Naive B cell (primary cell): ENCODE data around the gene SLC22A2. TPM values are rescaled to one million over a fixed set of nuclear protein-coding genes. Genes with fewer than 3 reads are reported as not detected.
"Not testable (repeated sequence)": the region's sequence is repeated elsewhere in the genome, so short reads cannot be mapped to it uniquely, and the experiment has no call there.

ENCODE experiments used
- ATAC-seq, 2 donors: fragments of 150-1000 bp; cut with Tn5 transposase; 2 replicates each; pipeline ENCODE4 v1.10.0; 2021; ENCODE audit warnings: low read depth in 2 of 2, mild to moderate bottlenecking in 2 of 2, moderate library complexity in 2 of 2
- DNase-seq: peaks from one replicate; pipeline ENCODE4 v3.0.0; 2022
- H3K27ac Mint-ChIP-seq, 6 donors: one replicate each; pipeline ENCODE4 v1.8.0; 2020 to 2022; ENCODE audit warnings: mild to moderate bottlenecking in 6 of 6, mixed read lengths in 6 of 6, moderate library complexity in 5 of 6, inconsistent platforms in 2 of 6
- H3K27me3 Mint-ChIP-seq, 3 donors: one replicate each; pipeline ENCODE4 v1.8.0; 2021 to 2022; ENCODE audit warnings: mixed read lengths in 3 of 3, mild to moderate bottlenecking in 1 of 3
- H3K36me3 Mint-ChIP-seq, 2 donors: one replicate each; pipeline ENCODE4 v1.8.0; 2020 to 2022; ENCODE audit warnings: mixed read lengths in 2 of 2, inconsistent platforms in 1 of 2, mild to moderate bottlenecking in 1 of 2
- H3K4me1 Mint-ChIP-seq, 3 donors: one replicate each; pipeline ENCODE4 v1.8.0; 2020 to 2022; ENCODE audit warnings: mixed read lengths in 3 of 3, inconsistent platforms in 1 of 3, mild to moderate bottlenecking in 1 of 3, moderate library complexity in 1 of 3
- H3K4me3 Mint-ChIP-seq, 8 donors: one replicate each; pipeline ENCODE4 v1.8.0; 2020 to 2022; ENCODE audit warnings: mild to moderate bottlenecking in 8 of 8, mixed read lengths in 8 of 8, moderate library complexity in 8 of 8, inconsistent platforms in 2 of 8
- H3K9me3 Mint-ChIP-seq, 7 donors: one replicate each; pipeline ENCODE4 v1.8.0; 2020 to 2022; ENCODE audit warnings: mixed read lengths in 7 of 7, mild to moderate bottlenecking in 5 of 7, inconsistent platforms in 2 of 7, moderate library complexity in 1 of 7
- polyA plus RNA-seq, 6 donors: library from polyadenylated mRNA; unstranded; fragments of 300-500 nt; fragmentation: Illumina TruSeq; gene quantifications; one replicate each; pipeline ENCODE4 v1.2.3, GENCODE V29; 2021; ENCODE audit warnings: low read depth in 6 of 6

SLC22A2 gene
- polyA plus RNA-seq, result not detected

GRCh38 chr6:160258346-160259142 is at the start of gene SLC22A2:
TSS of gene SLC22A2 (minus strand) at chr6:160258821. CDS start at chr6:160258757, 64 bp downstream.
- Mint-ChIP-seq H3K27me3 (peaks cover 7 to 38% (median 17%) of the 10 kb centered on the region in 3 donors), H3K9me3 (no peaks in the 10 kb centered on the region), H3K27ac (no peak within 1 kb of the TSS), H3K4me1 (no peaks in the 10 kb centered on the region), H3K36me3 (no peaks in the 10 kb centered on the region), H3K4me3 (no peak within 1 kb of the TSS)
- DNase-seq (no peak), ATAC-seq (no peak)

DNA sequence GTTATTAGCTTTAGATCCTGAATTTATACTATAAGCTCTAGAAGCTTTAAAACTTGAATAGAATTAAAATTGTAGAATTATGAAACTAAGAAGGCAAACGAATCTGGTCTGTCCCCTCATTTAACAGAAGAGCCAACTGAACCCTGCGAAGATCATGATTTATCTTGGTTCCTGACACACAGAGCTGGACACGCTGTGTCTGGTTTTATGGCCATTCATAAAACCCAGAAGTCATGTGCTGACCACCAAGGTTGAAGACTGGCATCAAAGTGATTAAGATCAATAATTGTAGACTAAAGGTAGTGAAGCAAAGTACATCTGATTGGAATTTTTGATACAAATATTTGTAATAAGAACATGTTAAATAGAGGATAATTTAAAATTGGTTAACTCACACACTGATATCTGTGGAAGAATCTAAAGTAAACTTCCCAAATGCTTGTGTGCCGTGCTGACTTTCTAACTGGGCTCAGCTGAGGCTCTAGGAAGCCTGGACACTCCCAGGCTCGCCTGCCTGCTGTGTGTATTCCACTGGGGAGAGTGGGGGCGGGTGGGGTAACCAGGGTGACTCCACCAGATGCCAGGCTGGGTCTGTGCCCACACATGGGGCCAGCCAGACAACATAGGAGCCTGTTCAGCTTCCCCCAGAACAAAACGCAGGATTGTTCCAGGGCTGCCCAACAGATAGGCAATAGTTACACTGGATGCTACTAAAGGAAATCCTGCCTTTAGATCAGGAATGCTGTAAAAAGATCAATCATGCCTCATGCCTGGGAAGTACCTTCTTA is 47.5 kb upstream of the SLC22A2 start:
- ATAC-seq (no peak), DNase-seq (no peak)
- H3K36me3 Mint-ChIP-seq, result peaks cover 0 to 4% of the 10 kb centered on the region in 2 donors
- no peak overlapping the region for H3K27ac Mint-ChIP-seq
- no peak overlapping the region for H3K4me3 Mint-ChIP-seq
- H3K4me1 Mint-ChIP-seq, result no peaks in the 10 kb centered on the region
- H3K27me3 Mint-ChIP-seq, result peaks cover 5 to 11% (median 11%) of the 10 kb centered on the region in 3 donors
- H3K9me3 Mint-ChIP-seq, result peaks cover 14 to 51% (median 18%) of the 10 kb centered on the region in 7 donors

DNA sequence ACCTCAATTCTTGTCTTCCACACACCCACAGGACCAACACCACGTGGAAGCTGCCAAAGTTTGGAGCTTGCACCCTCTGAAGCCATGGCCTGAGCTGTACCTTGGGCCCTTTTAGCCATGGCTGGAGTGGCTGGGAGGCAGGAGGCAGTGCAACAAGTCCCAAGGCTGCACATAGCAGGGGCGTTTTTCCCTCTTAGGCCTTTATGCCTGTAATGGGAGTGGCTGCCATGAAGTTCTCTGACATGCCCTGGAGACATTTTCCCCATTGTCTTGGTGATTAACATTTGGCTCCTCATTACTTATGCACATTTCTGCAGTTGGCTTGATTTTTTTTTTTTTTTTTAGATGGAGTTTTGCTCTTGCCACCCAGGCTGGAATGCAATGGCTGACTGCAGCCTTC is 45.2 kb upstream of the SLC22A2 start:
- H3K4me3 Mint-ChIP-seq, result no peak overlapping the region
- DNase-seq (no peak), ATAC-seq (no peak)
- no peaks in the 10 kb centered on the region for H3K36me3 Mint-ChIP-seq
- H3K27ac Mint-ChIP-seq, result no peak overlapping the region
- peaks cover 3 to 28% (median 13%) of the 10 kb centered on the region in 7 donors for H3K9me3 Mint-ChIP-seq
- H3K4me1 Mint-ChIP-seq, result no peaks in the 10 kb centered on the region
- peaks cover 11 to 18% (median 16%) of the 10 kb centered on the region in 3 donors for H3K27me3 Mint-ChIP-seq

- ATAC-seq, DNase-seq, H3K4me3 Mint-ChIP-seq, H3K4me1 Mint-ChIP-seq, H3K36me3 Mint-ChIP-seq: not testable (repeated sequence)
- peak overlapping the region in 1 of 6 donors; percentile 5 for H3K27ac Mint-ChIP-seq
- H3K27me3 Mint-ChIP-seq, result peaks cover 11 to 18% (median 16%) of the 10 kb centered on the region in 3 donors
- peaks cover 3 to 20% (median 5%) of the 10 kb centered on the region in 7 donors for H3K9me3 Mint-ChIP-seq
These were observed 43.9 kb upstream of the SLC22A2 start for GRCh38 chr6:160302431-160303082.

- Mint-ChIP-seq H3K27me3 (peaks cover 15 to 25% (median 20%) of the 10 kb centered on the region in 3 donors), H3K4me1 (no peaks in the 10 kb centered on the region), H3K4me3 (no peak overlapping the region), H3K9me3 (peaks cover 1 to 18% (median 5%) of the 10 kb centered on the region in 7 donors), H3K27ac (no peak overlapping the region), H3K36me3 (no peaks in the 10 kb centered on the region)
- ATAC-seq (no peak), DNase-seq (no peak)
These were observed 42.7 kb upstream of the SLC22A2 start for GRCh38 chr6:160301339-160301738.

DNA sequence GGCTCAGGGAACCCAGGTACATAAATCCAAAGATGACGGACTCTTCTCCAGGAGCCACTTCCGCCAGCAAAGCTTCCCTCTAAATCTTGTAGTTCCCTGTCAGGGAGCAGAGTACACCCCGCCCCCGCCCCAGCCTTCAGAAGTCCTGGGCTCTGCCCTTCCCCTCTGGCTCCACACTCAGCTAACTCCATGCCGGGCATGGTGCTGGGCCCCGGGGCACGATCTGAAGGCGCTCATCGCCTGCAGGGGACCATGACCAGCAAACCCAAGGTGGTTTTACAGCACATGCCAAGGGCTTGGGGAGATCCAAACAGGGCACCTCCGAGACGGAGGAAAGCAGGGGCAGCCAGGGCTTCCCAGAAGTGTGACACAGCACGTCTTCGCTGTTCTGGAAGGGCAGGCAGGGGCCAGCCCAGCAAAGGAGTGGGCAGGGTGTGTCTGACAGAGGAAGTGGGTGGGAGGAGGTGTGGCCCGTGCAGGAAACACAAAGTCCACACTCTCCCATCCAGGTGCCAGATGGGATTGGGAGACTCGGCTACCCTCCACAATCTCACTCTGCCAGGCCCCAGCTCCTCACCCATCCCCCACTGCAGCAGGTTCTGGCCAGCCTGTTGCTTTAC is 41.6 kb upstream of the SLC22A2 start:
- no peaks in the 10 kb centered on the region for H3K36me3 Mint-ChIP-seq
- no peak overlapping the region for H3K4me3 Mint-ChIP-seq
- H3K27ac Mint-ChIP-seq, result no peak overlapping the region
- peaks cover 21 to 33% (median 25%) of the 10 kb centered on the region in 3 donors for H3K27me3 Mint-ChIP-seq
- ATAC-seq (no peak), DNase-seq (no peak)
- no peaks in the 10 kb centered on the region for H3K4me1 Mint-ChIP-seq
- H3K9me3 Mint-ChIP-seq, result peaks cover 1 to 18% (median 5%) of the 10 kb centered on the region in 7 donors

DNA sequence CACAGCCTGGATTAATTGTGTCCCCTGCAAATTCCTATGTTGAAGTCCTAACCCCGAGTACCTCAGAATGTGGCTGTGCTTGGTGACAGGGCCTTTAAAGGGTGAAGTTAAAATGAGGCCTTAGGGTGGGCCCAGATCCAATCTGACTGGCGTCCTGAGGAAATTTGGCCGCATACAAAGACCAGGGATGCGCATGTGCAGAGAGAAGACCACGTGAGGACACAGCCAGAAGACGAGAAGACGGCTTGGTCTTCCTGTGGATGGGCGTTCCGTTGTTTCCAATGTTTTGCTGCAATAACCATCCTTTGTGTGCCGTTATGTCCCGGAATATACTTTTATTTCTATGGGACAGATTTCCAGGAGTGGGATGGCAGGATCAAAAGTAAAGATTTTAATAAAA is 40.9 kb upstream of the SLC22A2 start:
- peaks cover 20 to 27% (median 23%) of the 10 kb centered on the region in 3 donors for H3K27me3 Mint-ChIP-seq
- H3K27ac Mint-ChIP-seq, result no peak overlapping the region
- H3K36me3 Mint-ChIP-seq, result no peaks in the 10 kb centered on the region
- peaks cover 1 to 15% (median 4%) of the 10 kb centered on the region in 7 donors for H3K9me3 Mint-ChIP-seq
- peak overlapping the region in 1 of 8 donors; percentile 17 for H3K4me3 Mint-ChIP-seq
- no peaks in the 10 kb centered on the region for H3K4me1 Mint-ChIP-seq
- no peak for DNase-seq
- ATAC-seq, result no peak

DNA sequence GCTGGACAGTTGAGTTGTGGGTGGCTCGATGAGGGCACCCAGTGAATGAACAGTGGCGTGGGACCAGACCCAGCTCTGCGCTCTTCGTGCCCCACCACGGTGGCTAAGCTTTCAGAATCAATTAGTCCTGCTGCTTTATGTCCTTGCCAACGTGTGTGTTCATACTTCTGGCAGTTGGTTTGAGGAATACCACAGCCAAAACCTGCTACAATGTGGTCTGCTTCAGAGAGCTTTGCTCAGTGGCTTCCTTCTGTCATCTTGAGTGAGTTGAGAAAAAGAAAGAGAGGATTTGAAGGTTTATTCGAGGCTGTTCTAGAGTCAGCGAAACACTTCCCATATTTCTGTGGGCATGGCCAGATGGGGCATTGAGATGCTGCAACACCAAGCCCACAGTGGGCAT is 39.5 kb upstream of the SLC22A2 start:
- no peak overlapping the region for H3K27ac Mint-ChIP-seq
- H3K9me3 Mint-ChIP-seq, result peaks cover 0 to 11% (median 3%) of the 10 kb centered on the region in 7 donors
- H3K36me3 Mint-ChIP-seq, result no peaks in the 10 kb centered on the region
- no peaks in the 10 kb centered on the region for H3K4me1 Mint-ChIP-seq
- H3K4me3 Mint-ChIP-seq, result peak overlapping the region in 1 of 8 donors; percentile 30
- peaks cover 17 to 27% (median 22%) of the 10 kb centered on the region in 3 donors for H3K27me3 Mint-ChIP-seq
- DNase-seq, result no peak
- no peak for ATAC-seq

- no peak overlapping the region for H3K4me3 Mint-ChIP-seq
- peaks cover 0 to 8% (median 2%) of the 10 kb centered on the region in 7 donors for H3K9me3 Mint-ChIP-seq
- no peak for DNase-seq
- no peaks in the 10 kb centered on the region for H3K4me1 Mint-ChIP-seq
- H3K36me3 Mint-ChIP-seq, result no peaks in the 10 kb centered on the region
- peaks cover 17 to 27% (median 22%) of the 10 kb centered on the region in 3 donors for H3K27me3 Mint-ChIP-seq
- H3K27ac Mint-ChIP-seq, result no peak overlapping the region
- no peak for ATAC-seq
These were observed 38.7 kb upstream of the SLC22A2 start for GRCh38 chr6:160297310-160297709.

- Mint-ChIP-seq H3K27me3 (peaks cover 16 to 42% (median 28%) of the 10 kb centered on the region in 3 donors), H3K36me3 (no peaks in the 10 kb centered on the region), H3K27ac (no peak overlapping the region), H3K9me3 (peaks cover 0 to 4% (median 0%) of the 10 kb centered on the region in 7 donors), H3K4me3 (no peak overlapping the region), H3K4me1 (no peaks in the 10 kb centered on the region)
- no peak for ATAC-seq
- no peak for DNase-seq
These were observed 35.2 kb upstream of the SLC22A2 start for GRCh38 chr6:160293844-160294243.

DNA sequence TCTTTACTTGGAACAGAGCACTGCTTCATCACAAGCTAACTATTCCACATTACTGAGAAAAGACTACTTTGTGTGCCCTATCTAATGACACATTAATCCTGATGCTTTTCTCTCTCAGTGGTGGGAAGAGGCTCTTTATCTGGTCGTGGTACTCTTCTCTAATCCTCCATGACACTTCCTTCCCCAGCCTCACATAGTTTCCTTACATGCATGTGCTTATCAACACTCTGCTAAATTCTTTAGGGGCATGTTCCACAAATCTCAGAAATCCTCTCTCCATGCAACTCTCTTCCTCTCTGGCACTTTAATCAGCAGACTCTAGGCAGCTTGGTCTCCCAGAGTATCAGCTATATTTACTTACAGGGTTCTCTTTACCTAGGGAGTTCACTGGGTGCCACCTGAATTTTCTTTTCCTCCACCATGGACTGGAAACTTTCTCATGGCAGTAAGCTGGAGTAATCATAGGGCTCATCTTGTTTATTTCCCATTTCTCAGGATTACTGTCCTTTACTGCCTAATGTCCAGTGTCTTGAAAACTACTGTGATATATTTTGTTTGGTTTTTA is 27.0 kb upstream of the SLC22A2 start:
- H3K36me3 Mint-ChIP-seq, result no peaks in the 10 kb centered on the region
- no peak overlapping the region for H3K4me3 Mint-ChIP-seq
- ATAC-seq, result no peak
- peaks cover 0 to 17% (median 2%) of the 10 kb centered on the region in 7 donors for H3K9me3 Mint-ChIP-seq
- no peaks in the 10 kb centered on the region for H3K4me1 Mint-ChIP-seq
- no peak overlapping the region for H3K27ac Mint-ChIP-seq
- peaks cover 25 to 44% (median 39%) of the 10 kb centered on the region in 3 donors for H3K27me3 Mint-ChIP-seq
- DNase-seq, result no peak

DNA sequence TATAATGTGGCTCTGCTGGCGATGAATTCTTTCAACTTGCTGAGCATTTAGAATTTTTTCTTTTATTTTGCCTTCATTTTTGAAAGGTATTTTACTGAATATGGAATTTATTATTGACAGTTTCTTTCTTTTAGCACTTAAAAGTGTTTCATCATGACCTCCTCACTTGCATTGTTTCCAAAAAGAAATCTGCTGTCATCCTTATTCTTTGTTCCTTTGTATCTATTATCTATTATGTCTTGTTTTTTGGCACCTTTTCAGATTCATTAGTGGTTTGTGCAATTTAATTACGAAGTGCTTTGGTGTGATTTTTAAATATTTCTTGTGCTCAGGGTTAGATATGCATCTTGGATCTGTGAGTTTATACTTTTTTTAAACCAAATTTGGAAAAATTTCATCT is 26.0 kb upstream of the SLC22A2 start:
- Mint-ChIP-seq H3K4me3 (no peak overlapping the region), H3K9me3 (peaks cover 0 to 24% (median 3%) of the 10 kb centered on the region in 7 donors), H3K4me1 (no peaks in the 10 kb centered on the region), H3K36me3 (no peaks in the 10 kb centered on the region), H3K27ac (no peak overlapping the region), H3K27me3 (peaks cover 28 to 44% (median 34%) of the 10 kb centered on the region in 3 donors)
- DNase-seq, result no peak
- ATAC-seq, result no peak
